Gastrocnemius medialis (tissue), 4 donors: ENCODE data around the gene JADE1. TPM values are rescaled to one million over a fixed set of nuclear protein-coding genes. Genes with fewer than 3 reads are reported as not detected.

Experiments
- ATAC-seq, 2 donors: fragments of 150-250 bp; one replicate each; pipeline ENCODE4 v1.9.1; 2016
- DNase-seq, 2 donors: peaks; one replicate each; pipeline ENCODE4 v3.0.0-alpha.2; 2019
- H3K27ac ChIP-seq, 4 donors: fragments of 200-600 bp; sonication (generic); 1 replicate in 1 of 4; 2 replicates in 3 of 4; pipeline ENCODE4 v1.5.1; 2016 to 2018; ENCODE audit warnings: mild to moderate bottlenecking in 2 of 4, moderate library complexity in 1 of 4
- H3K27me3 ChIP-seq, 3 donors: fragments of 200-600 bp; sonication (generic) in 2 of 3; 1 replicate in 1 of 3; 2 replicates in 2 of 3; pipeline versions ENCODE4 v1.5.1 to v1.6.0; 2016 to 2019; ENCODE audit warnings: mild to moderate bottlenecking in 1 of 3, moderate library complexity in 1 of 3
- H3K36me3 ChIP-seq, 2 donors: fragments of 200-600 bp; sonication (generic) in 1 of 2; one replicate each; pipeline ENCODE4 v1.5.1; 2017 to 2018
- H3K4me1 ChIP-seq, 2 donors: fragments of 200-600 bp; sonication (generic) in 1 of 2; one replicate each; pipeline ENCODE4 v1.5.1; 2016 to 2017; ENCODE audit warnings: mild to moderate bottlenecking in 2 of 2
- H3K4me3 ChIP-seq, 4 donors: fragments of 200-600 bp; sonication (generic) in 3 of 4; 1 replicate in 1 of 4; 2 replicates in 3 of 4; pipeline ENCODE4 v1.5.1; 2016 to 2019; ENCODE audit warnings: mild to moderate bottlenecking in 2 of 4
- H3K9me3 ChIP-seq, 3 donors: fragments of 200-600 bp; sonication (generic) in 2 of 3; 1 replicate in 1 of 3; 2 replicates in 2 of 3; pipeline ENCODE4 v1.5.1; 2016 to 2019
- CTCF ChIP-seq, 5 experiments: fragments of 450-650 bp in 3 of 5; fragments of 200-600 bp in 2 of 5; sonication (generic) in 2 of 5; IDR thresholded peaks in 4 of 5; conservative IDR thresholded peaks in 1 of 5; 1 replicate in 4 of 5; 2 replicates in 1 of 5; pipeline ENCODE4 v1.5.1; 2016 to 2019; ENCODE audit warnings: antibody characterized with exemption in 5 of 5, mild to moderate bottlenecking in 3 of 5, moderate library complexity in 3 of 5
- POLR2A ChIP-seq, 2 donors: fragments of 450-650 bp; IDR thresholded peaks; one replicate each; pipeline ENCODE4 v1.6.1; 2017; ENCODE audit warnings: antibody characterized with exemption in 2 of 2, mild to moderate bottlenecking in 2 of 2, moderate library complexity in 2 of 2
- in situ Hi-C, 4 donors: fragments of 200-750 bp; cut with MboI; loops; one replicate each; pipeline versions ENCODE4 v1.15.0 to v1.8.0; 2017; ENCODE audit warnings: low sequenced_read_pairs in 4 of 4
- intact Hi-C: fragments of 100-400 bp; cut with DNase I; formaldehyde crosslinking; loops from one replicate; pipeline ENCODE4 v1.15.1; 2023; ENCODE audit warnings: low total_unique reads
- total RNA-seq, 4 donors: library from RNA; depleted of rRNA; stranded (reverse); fragments of >200 nt; gene quantifications; one replicate each; pipeline versions ENCODE4 v1.1.0 to v1.2.3, GENCODE V29; 2016

Gene JADE1
- total RNA-seq, 4 donors from 2014 or later, result 14.2 to 21.1 (median 14.9) TPM

GRCh38 chr4:128866691-128867090 is 57.2 kb downstream of the JADE1 start:
- in situ Hi-C loops, result loop anchor here (10.0 to 25.0 kb wide), 7 partner anchors 82 to 982 kb away; partner anchors contain the start of gene PLK4 (in 1 of the 4)
- ATAC-seq (no peak), DNase-seq (no peak)
- H3K4me3 ChIP-seq, result no peak overlapping the region
- H3K9me3 ChIP-seq, result no peaks in the 10 kb centered on the region
- H3K36me3 ChIP-seq, result peaks cover 0 to 64% of the 10 kb centered on the region in 2 donors
- no peak for TF ChIP-seq CTCF (IDR thresholded peaks at IDR 0.05 in 4 of 5, conservative IDR thresholded peaks at IDR 0.05 in 1 of 5)
- TF ChIP-seq POLR2A (IDR thresholded peaks at IDR 0.05), result no peak
- intact Hi-C loops, result loop anchor here (10.0 kb wide), 3 partner anchors 228 to 482 kb away; partner anchors contain the start of genes C4orf33 and SCLT1
- H3K27ac ChIP-seq, result no peak overlapping the region
- no peaks in the 10 kb centered on the region for H3K4me1 ChIP-seq
- no peaks in the 10 kb centered on the region for H3K27me3 ChIP-seq

- no peak overlapping the region for H3K27ac ChIP-seq
- H3K4me1 ChIP-seq, result no peaks in the 10 kb centered on the region
- TF ChIP-seq POLR2A (IDR thresholded peaks at IDR 0.05) (no peak), CTCF (IDR thresholded peaks at IDR 0.05 in 4 of 5, conservative IDR thresholded peaks at IDR 0.05 in 1 of 5) (no peak)
- peaks cover 0 to 66% of the 10 kb centered on the region in 2 donors for H3K36me3 ChIP-seq
- DNase-seq (no peak), ATAC-seq (no peak)
- no peak overlapping the region for H3K4me3 ChIP-seq
- H3K9me3 ChIP-seq, result no peaks in the 10 kb centered on the region
- no peaks in the 10 kb centered on the region for H3K27me3 ChIP-seq
- intact Hi-C loops (loop anchor here (10.0 kb wide), 3 partner anchors 226 to 484 kb away; partner anchors contain the start of genes C4orf33 and SCLT1), in situ Hi-C loops (loop anchor here (10.0 to 25.0 kb wide), 7 partner anchors 84 to 984 kb away; partner anchors contain the start of gene PLK4 (in 1 of the 4))
Observed at GRCh38 chr4:128868758-128869157, 59.3 kb downstream of the JADE1 start.

- no peaks in the 10 kb centered on the region for H3K9me3 ChIP-seq
- DNase-seq (no peak), ATAC-seq (no peak)
- no peak overlapping the region for H3K27ac ChIP-seq
- in situ Hi-C loops, result loop anchor here (10.0 to 25.0 kb wide), 7 partner anchors 85 to 985 kb away; partner anchors contain the start of gene PLK4 (in 1 of the 4)
- no peak overlapping the region for H3K4me3 ChIP-seq
- peaks cover 0 to 61% of the 10 kb centered on the region in 2 donors for H3K36me3 ChIP-seq
- no peaks in the 10 kb centered on the region for H3K27me3 ChIP-seq
- TF ChIP-seq POLR2A (IDR thresholded peaks at IDR 0.05) (no peak), CTCF (IDR thresholded peaks at IDR 0.05 in 4 of 5, conservative IDR thresholded peaks at IDR 0.05 in 1 of 5) (no peak)
- intact Hi-C loops, result loop anchor here (10.0 kb wide), 3 partner anchors 225 to 485 kb away; partner anchors contain the start of genes C4orf33 and SCLT1
- H3K4me1 ChIP-seq, result no peaks in the 10 kb centered on the region
Observed at GRCh38 chr4:128869776-128870509, 60.4 kb downstream of the JADE1 start.

GRCh38 chr4:128871948-128872347 is 62.4 kb downstream of the JADE1 start:
- H3K36me3 ChIP-seq, result peaks cover 0 to 59% of the 10 kb centered on the region in 2 donors
- no peak for DNase-seq
- H3K9me3 ChIP-seq, result no peaks in the 10 kb centered on the region
- no peak for ATAC-seq
- H3K4me1 ChIP-seq, result no peaks in the 10 kb centered on the region
- TF ChIP-seq POLR2A (IDR thresholded peaks at IDR 0.05) (no peak), CTCF (IDR thresholded peaks at IDR 0.05 in 4 of 5, conservative IDR thresholded peaks at IDR 0.05 in 1 of 5) (no peak)
- intact Hi-C loops, result no loop called here
- in situ Hi-C loops, result loop anchor here in 1 of 4 donors (25.0 kb wide), 2 partner anchors 410 to 685 kb away; no protein-coding TSS in a partner anchor
- no peak overlapping the region for H3K4me3 ChIP-seq
- no peak overlapping the region for H3K27ac ChIP-seq
- H3K27me3 ChIP-seq, result no peaks in the 10 kb centered on the region
